Measurements from ENCODE around the gene TPST2. TPM values are rescaled to one million over a fixed set of nuclear protein-coding genes. Genes with fewer than 3 reads are reported as not detected.

The TPST2 gene
- total and polyA plus RNA-seq, 9 of the 15 experiments (the other 6 are each of a cell fraction or from before 2014, with no cell fraction given): 14.2 to 123 (median 60.1) TPM

- no peak for TF ChIP-seq ZFP91 (CRISPR knock-in tag; IDR thresholded peaks at IDR 0.05)
These were observed 24.8 kb downstream of the TPST2 start (continued) for GRCh38 chr22:26565181-26565580.

GRCh38 chr22:26564672-26565071 lies 25.3 kb downstream of the TPST2 start:
- intact Hi-C loops (cut with micrococcal nuclease) (no loop called here), in situ Hi-C loops (cut with MboI) (no loop called here)
- no peak for TF ChIP-seq PHF21A (IDR thresholded peaks at IDR 0.05; ENCODE audit: borderline replicate concordance, low read depth)
- TF ChIP-seq PRPF4 (IDR thresholded peaks at IDR 0.05; ENCODE audit: insufficient read depth, low read depth, low read length, poor library complexity, severe bottlenecking): no peak
- TF ChIP-seq ZFP36 (IDR thresholded peaks at IDR 0.05; ENCODE audit: low read depth, low read length, partially characterized antibody): peak; percentile 59
- no peak for TF ChIP-seq MTA3 (IDR thresholded peaks at IDR 0.05; ENCODE audit: borderline replicate concordance)
- peak; percentile 50 for TF ChIP-seq ZNF316 (IDR thresholded peaks at IDR 0.05)
- no peak for TF ChIP-seq ZBTB5 (IDR thresholded peaks at IDR 0.05)
- no peak for TF ChIP-seq ZBTB43 (CRISPR knock-in tag; IDR thresholded peaks at IDR 0.05)
- TF ChIP-seq C11orf30 (IDR thresholded peaks at IDR 0.05; ENCODE audit: low read depth): peak; percentile 25; the same call in 1 of the 2 replicates
- no peak for TF ChIP-seq IRF1 (CRISPR knock-in tag; IDR thresholded peaks at IDR 0.05; ENCODE audit: borderline replicate concordance)
- TF ChIP-seq E2F3 (CRISPR knock-in tag; IDR thresholded peaks at IDR 0.05): no peak
- Histone ChIP-seq H3K27ac (ENCODE audit: extremely low read depth, low read depth, low read length) (no peak overlapping the region), H3K9me3 (replicated peaks; ENCODE audit: control insufficient read depth, insufficient read depth, low read depth, low read length) (no peaks in the 10 kb centered on the region), H3K36me3 (ENCODE audit: control insufficient read depth, insufficient read depth, low read length) (peaks cover 67% of the 10 kb centered on the region), H4K20me1 (replicated peaks; ENCODE audit: control insufficient read depth, insufficient read depth, low read length) (peaks cover 43% of the 10 kb centered on the region), H3K27me3 (ENCODE audit: control insufficient read depth in 2 of 2, insufficient read depth in 2 of 2, low read length in 2 of 2) (no peaks in the 10 kb centered on the region), H3K9me1 (ENCODE audit: control insufficient read depth, insufficient read depth, low read length) (no peaks in the 10 kb centered on the region), H3K4me1 (replicated peaks in 1 of 2; ENCODE audit: control insufficient read depth in 2 of 2, insufficient read depth in 2 of 2, low read length in 2 of 2) (peaks cover 5 to 8% of the 10 kb centered on the region in 2 experiments; a peak in 3 of 5 replicates), H3K79me2 (ENCODE audit: control insufficient read depth, insufficient read depth, low read length) (peaks cover 94% of the 10 kb centered on the region), H3K9ac (ENCODE audit: insufficient read depth in 1 of 2, low read depth in 2 of 2, low read length in 2 of 2) (no peak overlapping the region), H3K4me2 (ENCODE audit: insufficient read depth, low read length) (no peak overlapping the region), H2AFZ (ENCODE audit: low read depth, low read length) (no peak overlapping the region), H3K4me3 (no peak overlapping the region)
- 97% methylated on average over 3 of the region's 3 CpGs for WGBS (ENCODE audit: insufficient coverage, low coverage, missing lambda C conversion rate)
- ATAC-seq: no peak
- ChIA-PET POLR2A (interaction anchor here (0.7 kb wide), 1 partner anchor 182 kb away, joined by 3 read pairs; no protein-coding TSS in a partner anchor), CTCF (ENCODE audit: low intra/inter-chr PET ratio) (no interaction called here)
- DNase-seq (ENCODE audit: extremely low read depth in 1 of 4, low spot score in 3 of 4): no peak
- BruUV-seq (replicated peaks): no TSS peak
- no peak for FAIRE-seq
